Stimulated activated CD8-positive, alpha-beta memory T cell treated with anti-CD3 and anti-CD28 coated beads, Interleukin-15, amount 100 ng/mL, for 4 hours (primary cell): ENCODE measurements around the gene CNDP2.

Experiments
- DNase-seq, 2 donors: peaks; one replicate each; pipeline ENCODE4 v3.0.0-alpha.2; 2020; ENCODE audit warnings: low read depth in 2 of 2

The CNDP2 gene

DNA sequence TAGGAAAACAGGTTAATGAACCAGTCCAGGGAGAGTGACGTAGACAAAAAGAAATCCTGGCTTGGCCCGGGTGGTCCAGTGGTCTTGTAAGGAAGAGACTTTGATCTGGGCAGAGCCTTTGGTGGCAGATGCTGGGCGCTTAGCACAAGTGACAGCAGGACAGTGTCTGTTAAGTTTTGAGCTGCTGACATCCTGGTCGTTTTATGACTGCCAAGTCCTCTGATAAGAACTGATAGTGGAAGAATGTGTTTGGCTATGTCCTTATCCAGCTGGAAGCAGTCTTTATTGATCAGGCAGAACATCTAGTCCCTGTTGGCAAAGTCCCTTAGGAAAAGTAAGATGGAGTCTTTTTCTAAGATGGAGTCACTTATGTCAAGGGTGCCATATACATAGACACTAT lies 74.1 kb downstream of the CNDP2 start:
- DNase-seq: no peak

DNA sequence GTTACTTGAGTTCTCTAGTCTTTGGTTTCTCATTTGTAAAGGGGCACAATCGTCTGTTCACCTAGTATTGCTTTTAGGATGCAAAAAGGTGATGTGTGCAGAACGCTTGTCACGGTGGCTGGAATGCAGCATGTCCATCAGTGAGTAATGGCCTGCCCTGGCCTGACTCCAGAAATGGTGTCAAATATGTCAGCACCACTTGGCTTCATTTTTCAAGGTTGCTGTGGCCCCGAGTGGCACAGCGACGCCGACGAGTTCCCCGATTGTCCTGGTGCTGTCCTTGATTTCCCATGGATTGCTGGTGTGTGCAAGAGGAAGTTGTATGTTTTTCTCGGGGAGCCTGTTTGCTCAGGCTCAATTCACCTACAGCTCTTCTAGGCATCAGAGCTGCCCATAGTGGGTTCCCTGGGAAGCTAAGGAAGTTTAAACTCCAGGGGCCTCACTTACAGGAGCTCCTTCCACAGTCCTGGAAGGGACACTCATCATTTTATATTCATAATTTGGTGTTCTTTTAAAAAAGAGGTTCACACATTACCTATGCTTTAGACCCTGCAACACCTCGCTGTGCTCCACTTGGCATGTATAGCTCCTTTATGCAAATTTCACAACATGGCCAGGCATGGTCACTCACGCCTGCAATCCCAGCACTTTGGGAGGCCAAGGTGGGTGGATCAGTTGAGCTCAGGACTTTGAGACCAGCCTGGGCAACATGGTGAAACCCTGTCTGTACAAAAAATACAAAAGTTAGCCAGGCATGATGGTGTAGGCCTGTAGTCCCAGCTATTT lies 75.9 kb downstream of the CNDP2 start:
- DNase-seq: no peak

- DNase-seq: no peak
Observed at GRCh38 chr18:74573053-74573452, 76.9 kb downstream of the CNDP2 start.
